GM12874 (cell line): ENCODE measurements around the gene NHLRC3.

Experiments
- TF ChIP-seq, protein P1 (sequence below): IDR thresholded peaks from 2 replicates; pipeline ENCODE4 v1.5.1; 2011; ENCODE audit warnings: low read depth, mild to moderate bottlenecking, control low read depth, low read length, moderate library complexity; ENCODE audit not compliant: insufficient read depth

Gene NHLRC3

GRCh38 chr13:39016787-39017186 is 21.5 kb upstream of the NHLRC3 start:
- TF ChIP-seq, protein P1, sequence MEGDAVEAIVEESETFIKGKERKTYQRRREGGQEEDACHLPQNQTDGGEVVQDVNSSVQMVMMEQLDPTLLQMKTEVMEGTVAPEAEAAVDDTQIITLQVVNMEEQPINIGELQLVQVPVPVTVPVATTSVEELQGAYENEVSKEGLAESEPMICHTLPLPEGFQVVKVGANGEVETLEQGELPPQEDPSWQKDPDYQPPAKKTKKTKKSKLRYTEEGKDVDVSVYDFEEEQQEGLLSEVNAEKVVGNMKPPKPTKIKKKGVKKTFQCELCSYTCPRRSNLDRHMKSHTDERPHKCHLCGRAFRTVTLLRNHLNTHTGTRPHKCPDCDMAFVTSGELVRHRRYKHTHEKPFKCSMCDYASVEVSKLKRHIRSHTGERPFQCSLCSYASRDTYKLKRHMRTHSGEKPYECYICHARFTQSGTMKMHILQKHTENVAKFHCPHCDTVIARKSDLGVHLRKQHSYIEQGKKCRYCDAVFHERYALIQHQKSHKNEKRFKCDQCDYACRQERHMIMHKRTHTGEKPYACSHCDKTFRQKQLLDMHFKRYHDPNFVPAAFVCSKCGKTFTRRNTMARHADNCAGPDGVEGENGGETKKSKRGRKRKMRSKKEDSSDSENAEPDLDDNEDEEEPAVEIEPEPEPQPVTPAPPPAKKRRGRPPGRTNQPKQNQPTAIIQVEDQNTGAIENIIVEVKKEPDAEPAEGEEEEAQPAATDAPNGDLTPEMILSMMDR, result peak; percentile 56

DNA sequence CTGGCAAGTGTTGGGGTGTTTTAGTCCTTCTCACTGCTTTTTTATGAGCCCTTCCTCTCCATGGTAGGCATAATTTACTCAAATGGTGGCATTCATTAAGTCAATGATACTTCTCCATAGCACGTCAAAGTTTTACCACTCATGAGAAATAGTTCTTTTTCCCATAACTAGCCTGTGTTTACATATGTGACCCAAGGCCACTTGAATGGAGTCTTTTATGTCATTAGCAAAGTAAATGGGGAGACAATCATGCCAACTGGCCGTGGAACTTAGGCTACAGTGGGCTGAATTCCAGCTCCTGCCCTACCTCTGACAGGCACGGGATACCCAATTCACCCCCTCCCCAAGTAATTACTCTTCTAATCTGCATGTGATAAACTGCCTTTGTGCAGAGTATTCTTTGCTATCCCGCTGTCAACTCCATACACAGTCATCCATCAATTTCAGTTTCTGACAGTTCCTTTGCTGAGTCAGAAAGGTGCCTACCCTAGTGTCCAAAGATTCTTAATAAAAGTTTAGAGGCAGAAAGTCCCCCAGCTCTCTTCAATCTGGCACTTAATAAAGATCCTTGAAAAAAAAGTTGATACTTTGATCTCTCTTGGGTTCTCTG is 17.3 kb upstream of the NHLRC3 start:
- TF ChIP-seq, protein P1, result no peak

- TF ChIP-seq, protein P1, result no peak
Measured at GRCh38 chr13:39023316-39023715, 14.9 kb upstream of the NHLRC3 start.

DNA sequence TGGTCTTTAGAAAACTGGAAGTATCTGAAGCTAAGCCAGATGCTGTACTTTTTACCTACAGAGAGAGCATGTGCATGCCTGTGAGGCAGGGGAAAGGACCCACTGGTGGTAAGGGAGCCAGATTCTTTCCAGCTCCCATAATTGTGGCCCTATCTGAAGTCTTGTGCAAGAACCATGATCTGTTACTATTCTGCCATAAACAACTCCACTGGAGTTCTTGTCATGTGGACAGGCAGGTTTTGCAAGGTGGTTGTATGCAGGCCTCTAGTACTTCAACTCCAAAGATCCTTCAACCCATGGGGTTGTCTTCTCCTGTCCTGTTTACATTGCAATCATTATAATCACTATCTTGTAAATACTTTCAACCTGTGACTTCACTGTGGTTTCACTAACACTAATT is 14.5 kb upstream of the NHLRC3 start:
- TF ChIP-seq, protein P1, result no peak

DNA sequence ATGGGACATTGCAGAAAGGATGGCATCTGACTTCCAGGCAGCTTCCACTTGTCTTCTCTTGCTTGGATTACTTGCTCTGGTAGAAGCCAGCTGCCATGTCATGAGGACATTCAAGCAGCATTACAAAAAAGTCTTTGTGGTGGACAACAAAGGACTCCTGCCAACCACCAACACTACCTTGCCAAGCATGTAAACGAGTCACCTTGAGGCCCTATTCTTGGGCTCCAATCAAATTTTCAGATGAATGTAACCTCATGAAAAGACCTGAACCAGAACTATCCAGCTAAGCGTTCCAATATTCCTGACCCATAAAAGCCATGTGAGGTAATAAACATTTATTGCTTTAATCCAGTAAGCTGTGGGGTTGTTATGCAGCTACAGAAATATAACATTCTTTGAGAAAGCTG is 12.8 kb upstream of the NHLRC3 start:
- TF ChIP-seq, protein P1, result no peak

DNA sequence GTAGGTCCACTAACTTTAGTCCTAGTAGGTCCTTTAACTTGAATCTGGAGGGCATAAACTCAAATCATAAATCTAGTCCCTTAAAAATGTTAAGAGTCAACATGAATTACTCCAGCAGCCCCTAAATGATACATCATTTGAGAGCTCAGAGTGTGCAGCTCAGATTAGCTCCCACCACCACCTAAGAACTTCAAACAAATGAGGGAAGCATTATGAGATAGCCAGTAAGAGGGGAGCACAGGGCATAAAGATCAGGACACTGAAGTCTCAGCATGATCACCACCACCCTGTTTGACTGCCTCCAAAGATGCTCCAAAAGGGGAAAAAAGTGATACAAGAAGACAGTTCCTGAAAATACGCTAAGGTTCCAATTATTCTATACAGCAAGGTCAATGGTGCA is 6.1 kb upstream of the NHLRC3 start:
- TF ChIP-seq, protein P1, result no peak

GRCh38 chr13:39034085-39034484 is 4.2 kb upstream of the NHLRC3 start:
- TF ChIP-seq, protein P1, result no peak
